Measurements from ENCODE around the gene SLC38A2. TPM values are rescaled to one million over a fixed set of nuclear protein-coding genes. Genes with fewer than 3 reads are reported as not detected.

The SLC38A2 gene
- total RNA-seq, 2 experiments from 2014 or later: 213 to 222 TPM

DNA sequence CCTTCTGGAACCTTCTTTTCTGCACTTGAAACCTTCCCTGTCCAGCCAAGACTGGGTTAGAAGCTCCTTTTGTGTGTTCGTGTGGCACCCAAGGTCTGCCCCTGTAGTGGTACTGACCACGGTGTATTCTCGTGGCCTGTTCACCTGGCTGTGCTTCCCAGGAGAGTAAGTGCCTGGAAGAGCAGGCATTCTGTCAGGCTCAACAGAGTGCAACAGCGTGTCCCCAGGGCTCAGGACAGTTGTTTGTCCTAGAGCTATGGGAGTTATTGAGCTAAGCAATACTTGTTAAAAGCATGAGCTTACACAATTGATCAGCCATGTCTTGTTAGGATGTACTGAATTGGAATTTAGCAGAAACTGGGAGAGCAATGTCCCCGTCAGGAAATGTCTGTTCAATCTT is 12.9 kb upstream of the SLC38A2 start:
- POLR2A ChIA-PET: interaction anchor here (1.8 to 4.9 kb wide), 2 partner anchors 14 kb away, joined by 5 to 60 read pairs; partner anchors contain the start of gene SLC38A2
- H3K36me3 Mint-ChIP-seq (ENCODE audit: low read depth): peaks cover 21% of the 10 kb centered on the region
- TF ChIP-seq, protein P1, sequence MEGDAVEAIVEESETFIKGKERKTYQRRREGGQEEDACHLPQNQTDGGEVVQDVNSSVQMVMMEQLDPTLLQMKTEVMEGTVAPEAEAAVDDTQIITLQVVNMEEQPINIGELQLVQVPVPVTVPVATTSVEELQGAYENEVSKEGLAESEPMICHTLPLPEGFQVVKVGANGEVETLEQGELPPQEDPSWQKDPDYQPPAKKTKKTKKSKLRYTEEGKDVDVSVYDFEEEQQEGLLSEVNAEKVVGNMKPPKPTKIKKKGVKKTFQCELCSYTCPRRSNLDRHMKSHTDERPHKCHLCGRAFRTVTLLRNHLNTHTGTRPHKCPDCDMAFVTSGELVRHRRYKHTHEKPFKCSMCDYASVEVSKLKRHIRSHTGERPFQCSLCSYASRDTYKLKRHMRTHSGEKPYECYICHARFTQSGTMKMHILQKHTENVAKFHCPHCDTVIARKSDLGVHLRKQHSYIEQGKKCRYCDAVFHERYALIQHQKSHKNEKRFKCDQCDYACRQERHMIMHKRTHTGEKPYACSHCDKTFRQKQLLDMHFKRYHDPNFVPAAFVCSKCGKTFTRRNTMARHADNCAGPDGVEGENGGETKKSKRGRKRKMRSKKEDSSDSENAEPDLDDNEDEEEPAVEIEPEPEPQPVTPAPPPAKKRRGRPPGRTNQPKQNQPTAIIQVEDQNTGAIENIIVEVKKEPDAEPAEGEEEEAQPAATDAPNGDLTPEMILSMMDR (IDR thresholded peaks at IDR 0.05): no peak
- Histone ChIP-seq H3K4me1 (ENCODE audit: insufficient read depth, low read length) (peaks cover 16% of the 10 kb centered on the region), H3K9me3 (ENCODE audit: control insufficient read depth in 1 of 2, insufficient read depth in 1 of 2, low read length in 2 of 2) (no peaks in the 10 kb centered on the region), H3K27me3 (ENCODE audit: control insufficient read depth in 1 of 2, insufficient read depth in 2 of 2, low read length in 2 of 2) (no peaks in the 10 kb centered on the region), H3K27ac (ENCODE audit: low read depth in 1 of 2, low read length in 2 of 2) (no peak overlapping the region), H3K4me3 (ENCODE audit: low read length) (no peak overlapping the region), H3K36me3 (ENCODE audit: insufficient read depth, low read length) (peaks cover 2% of the 10 kb centered on the region)
- H3K4me1 Mint-ChIP-seq (ENCODE audit: low read depth): peaks cover 59% of the 10 kb centered on the region
- no peaks in the 10 kb centered on the region for H3K9me3 Mint-ChIP-seq
- peak overlapping the region; percentile 99 for H3K27ac Mint-ChIP-seq
- CTCF ChIA-PET: interaction anchor here (0.9 to 1.0 kb wide), 2 partner anchors 15 to 170 kb away, joined by 3 to 4 read pairs; no protein-coding TSS in a partner anchor
- no peak for DNase-seq
- no peak for ATAC-seq (ENCODE audit: poor library complexity)
- H3K4me3 Mint-ChIP-seq: peak overlapping the region; percentile 42
- intact Hi-C loops (cut with DNase I, micrococcal nuclease): no loop called here
- no peaks in the 10 kb centered on the region for H3K27me3 Mint-ChIP-seq

DNA sequence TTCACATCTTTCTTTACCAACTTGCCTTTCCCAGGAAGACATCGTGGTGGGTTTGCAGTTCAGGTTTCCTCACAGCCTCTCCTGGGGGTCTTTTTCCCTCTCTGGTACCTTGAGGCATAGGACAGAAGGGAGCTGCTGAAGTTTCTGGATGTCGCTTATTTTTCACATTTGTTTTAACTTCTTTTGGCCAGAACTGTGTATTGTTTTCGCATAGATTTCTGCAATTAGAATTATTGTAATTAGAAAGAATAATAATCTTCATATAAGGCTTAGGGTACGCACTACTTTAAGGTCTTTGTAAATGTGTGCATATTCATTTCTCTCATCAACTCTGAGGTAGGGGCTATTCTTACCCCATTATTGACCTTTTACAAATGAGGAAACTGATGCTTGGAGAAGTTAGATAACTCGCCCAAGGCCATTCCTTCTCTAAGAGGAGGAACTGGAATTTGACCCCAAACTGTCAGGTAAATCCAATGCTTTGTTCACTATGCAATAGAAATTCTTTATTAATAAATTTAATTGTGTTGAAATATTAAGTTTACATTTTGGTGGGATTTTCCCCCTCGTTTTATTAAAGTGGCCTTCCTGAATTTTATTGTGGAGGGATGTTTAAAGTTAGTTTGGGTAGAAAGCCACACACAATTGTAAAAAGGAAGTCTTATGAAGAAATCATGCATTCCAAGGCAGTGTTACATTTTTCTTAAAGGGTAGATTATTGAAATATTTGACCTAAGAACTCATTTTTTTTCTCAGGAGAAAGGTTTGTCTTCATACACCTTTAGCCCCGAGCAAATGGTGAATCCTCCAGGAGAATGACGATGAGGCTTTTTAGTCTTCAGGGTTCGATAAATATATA is 12.1 kb upstream of the SLC38A2 start:
- Mint-ChIP-seq H3K4me1 (ENCODE audit: low read depth) (peaks cover 55% of the 10 kb centered on the region), H3K27me3 (no peaks in the 10 kb centered on the region), H3K27ac (peak overlapping the region; percentile 99), H3K9me3 (no peaks in the 10 kb centered on the region), H3K4me3 (peak overlapping the region; percentile 93), H3K36me3 (ENCODE audit: low read depth) (peaks cover 14% of the 10 kb centered on the region)
- Histone ChIP-seq H3K4me3 (ENCODE audit: low read length) (peak overlapping the region; percentile 83), H3K4me1 (ENCODE audit: insufficient read depth, low read length) (peaks cover 16% of the 10 kb centered on the region), H3K27me3 (ENCODE audit: control insufficient read depth in 1 of 2, insufficient read depth in 2 of 2, low read length in 2 of 2) (no peaks in the 10 kb centered on the region), H3K27ac (ENCODE audit: low read depth in 1 of 2, low read length in 2 of 2) (peak overlapping the region; percentile 83 to 90), H3K36me3 (ENCODE audit: insufficient read depth, low read length) (peaks cover 2% of the 10 kb centered on the region), H3K9me3 (ENCODE audit: control insufficient read depth in 1 of 2, insufficient read depth in 1 of 2, low read length in 2 of 2) (no peaks in the 10 kb centered on the region)
- POLR2A ChIA-PET: interaction anchor here (0.7 to 4.9 kb wide), 15 partner anchors 10 to 394 kb away, joined by 3 to 60 read pairs (median 4); partner anchors contain the start of genes SLC38A1 and SLC38A2
- TF ChIP-seq, protein P1 (IDR thresholded peaks at IDR 0.05): no peak
- DNase-seq (no peak), ATAC-seq (ENCODE audit: poor library complexity) (no peak)
- CTCF ChIA-PET: interaction anchor here (1.1 to 1.6 kb wide), 3 partner anchors 10 to 291 kb away, joined by 3 to 5 read pairs (median 3); no protein-coding TSS in a partner anchor
- intact Hi-C loops (cut with DNase I, micrococcal nuclease): loop anchor here in 1 of 2 experiments (5.0 kb wide), 2 partner anchors 43 to 392 kb away; partner anchors contain the start of gene SCAF11

DNA sequence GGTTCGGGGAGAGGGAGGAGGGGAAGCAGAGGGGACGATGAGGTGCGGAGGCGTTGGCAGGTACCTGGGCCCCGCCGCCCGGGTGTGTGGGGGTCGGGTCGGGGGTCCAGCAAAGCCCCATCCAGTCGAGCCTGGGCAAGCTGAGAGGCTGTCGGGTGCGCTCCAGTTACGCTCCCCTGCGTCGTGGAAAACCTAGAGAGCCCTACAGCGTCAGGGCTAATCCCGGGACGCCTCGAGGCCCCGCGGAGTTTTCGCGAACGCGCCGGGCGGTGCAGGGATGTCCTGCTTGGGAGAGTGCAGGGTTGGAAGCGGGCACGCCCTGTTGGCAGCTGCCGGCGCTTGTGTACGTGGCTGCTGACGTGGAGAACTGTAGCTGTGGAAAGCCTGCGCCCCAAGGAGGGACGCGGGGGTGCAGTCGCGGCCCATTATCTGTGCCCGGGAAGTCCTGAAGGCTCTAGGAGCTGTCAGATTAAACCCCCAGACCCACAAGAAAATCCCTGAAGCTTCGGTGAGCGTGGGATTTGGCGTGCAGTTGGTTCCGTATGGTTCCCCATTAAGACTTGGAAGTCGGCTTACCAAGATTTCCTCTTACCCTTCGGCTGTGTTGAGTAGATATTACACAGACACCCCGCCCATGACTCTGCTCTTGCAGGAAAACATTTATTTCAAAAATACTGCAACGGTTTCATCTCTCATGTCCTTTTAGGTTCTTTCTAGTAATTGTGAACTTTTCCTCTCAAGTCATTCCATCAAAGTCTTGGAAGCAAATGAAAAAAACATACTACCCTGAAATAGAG is 11.3 kb upstream of the SLC38A2 start:
- Histone ChIP-seq H3K36me3 (ENCODE audit: insufficient read depth, low read length) (no peaks in the 10 kb centered on the region), H3K4me3 (ENCODE audit: low read length) (peak overlapping the region; percentile 83), H3K4me1 (ENCODE audit: insufficient read depth, low read length) (peaks cover 16% of the 10 kb centered on the region), H3K27ac (ENCODE audit: low read depth in 1 of 2, low read length in 2 of 2) (peak overlapping the region; percentile 83 to 90), H3K9me3 (ENCODE audit: control insufficient read depth in 1 of 2, insufficient read depth in 1 of 2, low read length in 2 of 2) (no peaks in the 10 kb centered on the region), H3K27me3 (ENCODE audit: control insufficient read depth in 1 of 2, insufficient read depth in 2 of 2, low read length in 2 of 2) (no peaks in the 10 kb centered on the region)
- Mint-ChIP-seq H3K27ac (peak overlapping the region; percentile 99), H3K27me3 (no peaks in the 10 kb centered on the region), H3K36me3 (ENCODE audit: low read depth) (peaks cover 14% of the 10 kb centered on the region), H3K9me3 (no peaks in the 10 kb centered on the region), H3K4me3 (peak overlapping the region; percentile 93), H3K4me1 (ENCODE audit: low read depth) (peaks cover 51% of the 10 kb centered on the region)
- peak; percentile 76 for ATAC-seq (ENCODE audit: poor library complexity)
- DNase-seq: peak; percentile 49 to 90 (median 66)
- TF ChIP-seq, protein P1 (IDR thresholded peaks at IDR 0.05): no peak
- ChIA-PET CTCF (interaction anchor here (0.8 to 1.6 kb wide), 5 partner anchors 9 to 292 kb away, joined by 3 to 5 read pairs (median 3); no protein-coding TSS in a partner anchor), POLR2A (interaction anchor here (0.6 to 4.9 kb wide), 17 partner anchors 9 to 393 kb away, joined by 3 to 60 read pairs (median 4); partner anchors contain the start of genes SLC38A1 and SLC38A2)
- intact Hi-C loops (cut with DNase I, micrococcal nuclease): loop anchor here in 1 of 2 experiments (5.0 kb wide), 2 partner anchors 43 to 392 kb away; partner anchors contain the start of gene SCAF11

All from CD4-positive, alpha-beta T cell (primary cell).